HCT116 (cell line): ENCODE measurements around the gene TBKBP1. TPM values are rescaled to one million over a fixed set of nuclear protein-coding genes. Genes with fewer than 3 reads are reported as not detected.
A peak's percentile ranks its signal among the peaks of the same experiment; 100 is the strongest.

Experiments
- ATAC-seq: fragments of 200-7000 bp; cut with Tn5 transposase; 2 replicates; pipeline ENCODE4 v1.9.1; 2020; ENCODE audit warnings: mild to moderate bottlenecking, moderate library complexity
- BruUV-seq: library from RNA; stranded (reverse); fragments of 400-500 nt; replicated peaks from 2 replicates; lab custom pipeline; 2021; lab: Mats Ljungman, UMichigan
- CTCF ChIA-PET: fragments of 300-600 bp; sonication (Branson Sonifier 250); formaldehyde crosslinking; loops from one replicate; lab custom pipeline; 2021; ENCODE audit warnings: antibody characterized with exemption; lab: Charles Lee
- POLR2A ChIA-PET: fragments of 300-600, 350-600 bp; sonication (Branson Sonifier 250); formaldehyde crosslinking; loops from one replicate; lab custom pipeline; 2021; ENCODE audit warnings: antibody characterized with exemption; lab: Charles Lee
- RAD21 ChIA-PET, 2 experiments: fragments of 300-600 bp; sonication (Branson Sonifier 250); formaldehyde crosslinking; loops; one replicate each; lab custom pipeline; 2023; ENCODE audit warnings: low total read pairs in 2 of 2; ENCODE audit not compliant: uncharacterized antibody in 2 of 2, unreplicated experiment in 2 of 2, low non-redundant PET in 1 of 2; lab: Charles Lee
- DNase-seq: peaks from one replicate; pipeline ENCODE4 v3.0.0-alpha.2; 2010; ENCODE audit warnings: low read depth, low spot score
- H2AFZ ChIP-seq: fragments of 200-600 bp; shearing (Covaris generic), sonication (generic); 2 replicates; pipeline ENCODE4 v1.6.1; 2017; ENCODE audit warnings: low read depth, mixed run types, mixed read lengths, antibody characterized with exemption, low read length; ENCODE audit not compliant: poor library complexity, severe bottlenecking
- H3K27ac ChIP-seq: 2 replicates; pipeline ENCODE4 v1.5.1; 2012; ENCODE audit warnings: low read depth, low read length
- H3K27me3 ChIP-seq: fragments of 200-600 bp; sonication (generic); 2 replicates; pipeline ENCODE4 v1.6.1; 2016; ENCODE audit warnings: mixed run types, low read length, mixed read lengths; ENCODE audit not compliant: insufficient read depth
- H3K36me3 ChIP-seq, 2 experiments: fragments of 200-500 bp in 1 of 2; fragments of 200-600 bp in 1 of 2; sonication (Bioruptor generic) in 1 of 2; sonication (generic) in 1 of 2; 2 replicates each; pipeline versions ENCODE4 v1.5.1 to v1.6.1; 2014 to 2016; ENCODE audit warnings: low read length in 2 of 2, inconsistent platforms in 1 of 2, mixed read lengths in 1 of 2, mixed run types in 1 of 2; ENCODE audit not compliant: insufficient read depth in 2 of 2, control insufficient read depth in 1 of 2
- H3K4me1 ChIP-seq, 2 experiments: fragments of 200-600 bp in 1 of 2; sonication (generic) in 1 of 2; 2 replicates each; pipeline versions ENCODE4 v1.5.1 to v1.6.1; 2012 to 2017; ENCODE audit warnings: low read length in 2 of 2, inconsistent platforms in 1 of 2, mild to moderate bottlenecking in 1 of 2, mixed read lengths in 1 of 2, mixed run types in 1 of 2, moderate library complexity in 1 of 2; ENCODE audit not compliant: insufficient read depth in 2 of 2, control insufficient read depth in 1 of 2
- H3K4me2 ChIP-seq: fragments of 200-600 bp; sonication (generic); 2 replicates; pipeline ENCODE4 v1.6.1; 2017; ENCODE audit warnings: mixed run types, low read length, mixed read lengths
- H3K4me3 ChIP-seq, 2 experiments: fragments of 200-600 bp in 1 of 2; sonication (generic) in 1 of 2; replicated peaks in 1 of 2; 2 replicates each; pipeline ENCODE4 v1.5.1; 2011 to 2016; ENCODE audit warnings: low read length in 2 of 2, control low read depth in 1 of 2, low read depth in 1 of 2, mild to moderate bottlenecking in 1 of 2, mixed read lengths in 1 of 2, mixed run types in 1 of 2
- H3K79me2 ChIP-seq: fragments of 200-600 bp; sonication (generic); 2 replicates; pipeline ENCODE4 v1.6.1; 2017; ENCODE audit warnings: mild to moderate bottlenecking, mixed run types, low read length, moderate library complexity, mixed read lengths; ENCODE audit not compliant: insufficient read depth
- H3K9ac ChIP-seq: fragments of 200-600 bp; sonication (generic); 2 replicates; pipeline ENCODE4 v1.6.1; 2016; ENCODE audit warnings: low read length, mixed read lengths
- H3K9me2 ChIP-seq: fragments of 200-600 bp; sonication (generic), shearing (Covaris generic); 2 replicates; pipeline ENCODE4 v1.6.1; 2017; ENCODE audit warnings: mixed run types, mild to moderate bottlenecking, moderate library complexity; ENCODE audit not compliant: insufficient read depth
- H3K9me3 ChIP-seq, 2 experiments: fragments of 200-500 bp in 1 of 2; fragments of 200-600 bp in 1 of 2; sonication (Bioruptor generic) in 1 of 2; sonication (generic) in 1 of 2; 2 replicates each; pipeline ENCODE4 v1.6.1; 2014 to 2017; ENCODE audit warnings: low read length in 2 of 2, mixed read lengths in 2 of 2, inconsistent platforms in 1 of 2, low read depth in 1 of 2, mild to moderate bottlenecking in 1 of 2, mixed run types in 1 of 2, moderate library complexity in 1 of 2; ENCODE audit not compliant: control insufficient read depth in 1 of 2, insufficient read depth in 1 of 2
- H4K20me1 ChIP-seq: fragments of 200-600 bp; sonication (generic), shearing (Covaris generic); 2 replicates; pipeline ENCODE4 v1.6.1; 2017; ENCODE audit warnings: mixed run types, mild to moderate bottlenecking, moderate library complexity; ENCODE audit not compliant: insufficient read depth
- CTCF ChIP-seq, 3 experiments: fragments of 200-600 bp in 1 of 3; sonication (generic) in 1 of 3; IDR thresholded peaks in 2 of 3; conservative IDR thresholded peaks in 1 of 3; 2 replicates each; pipeline ENCODE4 v1.5.1; 2012 to 2017; ENCODE audit warnings: low read depth in 2 of 3, low read length in 2 of 3, antibody characterized with exemption in 1 of 3, borderline replicate concordance in 1 of 3, control low read depth in 1 of 3, mild to moderate bottlenecking in 1 of 3, mixed read lengths in 1 of 3, mixed run types in 1 of 3, moderate library complexity in 1 of 3; ENCODE audit not compliant: insufficient read depth in 1 of 3
- POLR2AphosphoS5 ChIP-seq: IDR thresholded peaks from 2 replicates; pipeline ENCODE4 v1.6.1; 2011; ENCODE audit warnings: mild to moderate bottlenecking, low read depth, low read length, moderate library complexity
- RAD21 ChIP-seq: IDR thresholded peaks from 2 replicates; pipeline ENCODE4 v1.6.1; 2012; ENCODE audit warnings: low read depth, mild to moderate bottlenecking
- YY1 ChIP-seq: IDR thresholded peaks from 2 replicates; pipeline ENCODE4 v1.6.1; 2011; ENCODE audit warnings: low read length, low read depth, moderate library complexity, mild to moderate bottlenecking; ENCODE audit not compliant: insufficient replicate concordance; ENCODE audit errors: extremely low read depth
- ZNF274 ChIP-seq: fragments of 200-500 bp; sonication (Bioruptor generic); IDR thresholded peaks from 2 replicates; pipeline ENCODE4 v1.6.1; 2014; ENCODE audit warnings: mild to moderate bottlenecking, low read depth, low read length, inconsistent platforms
- intact Hi-C: fragments of 100-400 bp; cut with micrococcal nuclease; formaldehyde crosslinking; loops from 2 replicates; pipeline ENCODE4 v1.10.0; 2022
- total RNA-seq: library from RNA; stranded (reverse); gene quantifications from one replicate; pipeline ENCODE4 v1.2.1, GENCODE V29; 2021; ENCODE audit not compliant: unreplicated experiment
- TF ChIP-seq, protein P1 (sequence below): IDR thresholded peaks from 2 replicates; pipeline ENCODE4 v1.6.1; 2012

The TBKBP1 gene
- total RNA-seq, 1 experiment from 2014 or later, result 12.4 TPM

DNA sequence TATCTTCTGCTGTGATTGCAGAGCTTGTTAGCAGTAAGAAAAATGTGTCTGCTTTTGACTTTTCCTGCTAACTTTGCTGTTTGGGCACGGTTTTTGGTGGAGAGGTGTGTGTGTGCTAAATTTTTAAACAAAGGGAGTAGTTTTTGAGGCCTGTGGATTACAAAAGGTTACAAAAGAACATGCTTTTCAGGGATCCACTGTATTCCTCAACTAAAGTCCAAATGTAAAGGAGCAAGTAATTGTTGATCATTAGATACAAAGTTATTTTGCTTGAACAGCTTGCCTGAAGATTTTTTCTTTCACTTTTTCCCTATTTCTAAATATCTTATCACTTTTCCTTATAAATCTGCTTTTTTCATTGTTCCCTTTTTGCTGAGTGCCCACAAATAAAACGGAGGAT lies 42.3 kb upstream of the TBKBP1 start:
- Histone ChIP-seq H3K4me1 (peaks cover 14 to 21% of the 10 kb centered on the region in 2 experiments; a peak in 3 of 4 replicates), H2AFZ (no peak overlapping the region), H3K79me2 (peaks cover 72% of the 10 kb centered on the region), H3K27me3 (no peaks in the 10 kb centered on the region), H3K4me3 (peak overlapping the region; percentile 73 to 78), H3K9ac (peak overlapping the region; percentile 97), H3K4me2 (peak overlapping the region; percentile 71), H3K9me2 (no peaks in the 10 kb centered on the region), H4K20me1 (peaks cover 32% of the 10 kb centered on the region; the same call in 1 of the 2 replicates), H3K36me3 (peaks cover 46 to 53% of the 10 kb centered on the region in 2 experiments), H3K9me3 (no peaks in the 10 kb centered on the region), H3K27ac (peak overlapping the region; percentile 92; the same call in 1 of the 2 replicates)
- DNase-seq (no peak), ATAC-seq (no peak)
- no TSS peak for BruUV-seq
- ChIA-PET POLR2A (interaction anchor here (1.6 kb wide), 1 partner anchor 14 kb away, joined by 5 read pairs; no protein-coding TSS in a partner anchor), CTCF (interaction anchor here (1.9 kb wide), 1 partner anchor 12 kb away, joined by 11 read pairs; no protein-coding TSS in a partner anchor), RAD21 (no interaction called here)
- no peak for TF ChIP-seq YY1
- TF ChIP-seq, protein P1, sequence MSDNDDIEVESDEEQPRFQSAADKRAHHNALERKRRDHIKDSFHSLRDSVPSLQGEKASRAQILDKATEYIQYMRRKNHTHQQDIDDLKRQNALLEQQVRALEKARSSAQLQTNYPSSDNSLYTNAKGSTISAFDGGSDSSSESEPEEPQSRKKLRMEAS, result no peak
- TF ChIP-seq ZNF274, result no peak
- TF ChIP-seq POLR2AphosphoS5, result no peak
- intact Hi-C loops, result loop anchor here (10.0 kb wide), 1 partner anchor 243 kb away; the partner anchor contains the start of gene SP2

DNA sequence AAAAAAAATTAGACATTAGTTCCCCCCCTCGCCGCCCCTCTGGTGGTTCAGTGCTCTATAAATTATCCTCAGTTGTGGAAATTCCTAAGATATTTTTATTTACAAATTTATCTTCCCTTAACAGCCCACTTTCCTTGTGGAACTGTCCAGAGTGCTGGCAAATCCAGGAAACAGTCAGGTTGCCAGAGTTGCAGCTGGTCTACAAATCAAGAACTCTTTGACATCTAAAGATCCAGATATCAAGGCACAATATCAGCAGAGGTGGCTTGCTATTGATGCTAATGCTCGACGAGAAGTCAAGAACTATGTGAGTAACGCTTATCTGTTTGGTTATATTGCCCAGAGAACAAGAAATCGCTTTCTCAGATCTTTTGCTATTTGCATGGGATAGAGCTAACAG lies 41.4 kb upstream of the TBKBP1 start:
- no TSS peak for BruUV-seq
- TF ChIP-seq RAD21 (no peak), CTCF (IDR thresholded peaks at IDR 0.05 in 2 of 3, conservative IDR thresholded peaks at IDR 0.05 in 1 of 3; ENCODE audit: borderline replicate concordance in 1 of 3, insufficient read depth in 1 of 3, low read depth in 2 of 3, low read length in 2 of 3) (no peak), ZNF274 (no peak)
- H3K27ac ChIP-seq, result no peak overlapping the region
- no peak overlapping the region for H3K4me2 ChIP-seq
- ATAC-seq (no peak), DNase-seq (no peak)
- peaks cover 55 to 62% of the 10 kb centered on the region in 2 experiments for H3K36me3 ChIP-seq
- peaks cover 38% of the 10 kb centered on the region; the same call in 1 of the 2 replicates for H4K20me1 ChIP-seq
- ChIA-PET RAD21 (no interaction called here), POLR2A (interaction anchor here (1.6 kb wide), 1 partner anchor 13 kb away, joined by 5 read pairs; no protein-coding TSS in a partner anchor), CTCF (no interaction called here)
- H2AFZ ChIP-seq, result no peak overlapping the region
- no peak overlapping the region for H3K4me3 ChIP-seq
- no peaks in the 10 kb centered on the region for H3K27me3 ChIP-seq
- no peaks in the 10 kb centered on the region for H3K9me2 ChIP-seq
- H3K79me2 ChIP-seq, result peaks cover 80% of the 10 kb centered on the region
- peaks cover 14 to 21% of the 10 kb centered on the region in 2 experiments; a peak in 3 of 4 replicates for H3K4me1 ChIP-seq
- H3K9me3 ChIP-seq, result no peaks in the 10 kb centered on the region
- intact Hi-C loops, result loop anchor here (10.0 kb wide), 1 partner anchor 242 kb away; the partner anchor contains the start of gene SP2
- H3K9ac ChIP-seq, result no peak overlapping the region
